IPS-15b (cell line): ENCODE data around the gene SF3A1.

ENCODE experiments used
- H3K27me3 ChIP-seq: one replicate; pipeline ENCODE4 v1.6.1; 2013; ENCODE audit warnings: low read length; ENCODE audit not compliant: control insufficient read depth, insufficient read depth
- H3K36me3 ChIP-seq: one replicate; pipeline ENCODE4 v1.6.1; 2013; ENCODE audit warnings: low read length; ENCODE audit not compliant: control insufficient read depth, insufficient read depth
- H3K4me1 ChIP-seq: one replicate; pipeline ENCODE4 v1.6.1; 2013; ENCODE audit warnings: mild to moderate bottlenecking, low read length; ENCODE audit not compliant: control insufficient read depth, insufficient read depth
- H3K4me3 ChIP-seq: one replicate; pipeline ENCODE4 v1.5.1; 2013; ENCODE audit warnings: low read depth, low read length
- H3K9ac ChIP-seq: one replicate; pipeline ENCODE4 v1.6.1; 2013; ENCODE audit warnings: low read depth, mild to moderate bottlenecking, low read length
- H3K9me3 ChIP-seq: one replicate; pipeline ENCODE4 v1.6.1; 2013; ENCODE audit warnings: mild to moderate bottlenecking, low read length; ENCODE audit not compliant: control insufficient read depth, insufficient read depth

Gene SF3A1

GRCh38 chr22:30382340-30382739 lies 25.6 kb upstream of the SF3A1 start:
- Histone ChIP-seq H3K9ac (no peak overlapping the region), H3K36me3 (peaks cover 20% of the 10 kb centered on the region), H3K27me3 (no peaks in the 10 kb centered on the region), H3K4me1 (peaks cover 5% of the 10 kb centered on the region), H3K4me3 (no peak overlapping the region), H3K9me3 (no peaks in the 10 kb centered on the region)

- H3K27me3 ChIP-seq = no peaks in the 10 kb centered on the region
- peaks cover 28% of the 10 kb centered on the region for H3K36me3 ChIP-seq
- peaks cover 2% of the 10 kb centered on the region for H3K4me1 ChIP-seq
- no peak overlapping the region for H3K4me3 ChIP-seq
- no peaks in the 10 kb centered on the region for H3K9me3 ChIP-seq
- H3K9ac ChIP-seq = no peak overlapping the region
Measured at GRCh38 chr22:30381264-30381663, 24.6 kb upstream of the SF3A1 start.

GRCh38 chr22:30380011-30380410 lies 23.3 kb upstream of the SF3A1 start:
- no peaks in the 10 kb centered on the region for H3K9me3 ChIP-seq
- H3K4me3 ChIP-seq = no peak overlapping the region
- peaks cover 28% of the 10 kb centered on the region for H3K36me3 ChIP-seq
- H3K27me3 ChIP-seq = no peaks in the 10 kb centered on the region
- no peak overlapping the region for H3K9ac ChIP-seq
- no peaks in the 10 kb centered on the region for H3K4me1 ChIP-seq

- no peak overlapping the region for H3K4me3 ChIP-seq
- H3K27me3 ChIP-seq = no peaks in the 10 kb centered on the region
- H3K9me3 ChIP-seq = no peaks in the 10 kb centered on the region
- peaks cover 10% of the 10 kb centered on the region for H3K36me3 ChIP-seq
- no peaks in the 10 kb centered on the region for H3K4me1 ChIP-seq
- H3K9ac ChIP-seq = no peak overlapping the region
Measured at GRCh38 chr22:30375312-30375849, 18.7 kb upstream of the SF3A1 start.

- Histone ChIP-seq H3K9ac (peak overlapping the region; percentile 26), H3K27me3 (no peaks in the 10 kb centered on the region), H3K4me1 (no peaks in the 10 kb centered on the region), H3K36me3 (peaks cover 8% of the 10 kb centered on the region), H3K9me3 (no peaks in the 10 kb centered on the region), H3K4me3 (no peak overlapping the region)
Measured at GRCh38 chr22:30373331-30374325, 16.9 kb upstream of the SF3A1 start.

GRCh38 chr22:30372915-30373314 lies 16.2 kb upstream of the SF3A1 start:
- Histone ChIP-seq H3K4me3 (no peak overlapping the region), H3K36me3 (peaks cover 8% of the 10 kb centered on the region), H3K4me1 (no peaks in the 10 kb centered on the region), H3K9ac (no peak overlapping the region), H3K27me3 (no peaks in the 10 kb centered on the region), H3K9me3 (no peaks in the 10 kb centered on the region)

GRCh38 chr22:30371981-30372380 lies 15.3 kb upstream of the SF3A1 start:
- H3K4me3 ChIP-seq = no peak overlapping the region
- peaks cover 5% of the 10 kb centered on the region for H3K36me3 ChIP-seq
- H3K4me1 ChIP-seq = no peaks in the 10 kb centered on the region
- H3K9me3 ChIP-seq = no peaks in the 10 kb centered on the region
- H3K27me3 ChIP-seq = no peaks in the 10 kb centered on the region
- no peak overlapping the region for H3K9ac ChIP-seq

- Histone ChIP-seq H3K4me3 (no peak overlapping the region), H3K9me3 (no peaks in the 10 kb centered on the region), H3K27me3 (no peaks in the 10 kb centered on the region), H3K4me1 (no peaks in the 10 kb centered on the region), H3K9ac (no peak overlapping the region), H3K36me3 (no peaks in the 10 kb centered on the region)
Measured at GRCh38 chr22:30371321-30371720, 14.6 kb upstream of the SF3A1 start.

GRCh38 chr22:30370641-30371230 lies 14.0 kb upstream of the SF3A1 start:
- Histone ChIP-seq H3K9ac (no peak overlapping the region), H3K4me1 (no peaks in the 10 kb centered on the region), H3K36me3 (peaks cover 5% of the 10 kb centered on the region), H3K4me3 (no peak overlapping the region), H3K9me3 (no peaks in the 10 kb centered on the region), H3K27me3 (no peaks in the 10 kb centered on the region)

- Histone ChIP-seq H3K4me1 (no peaks in the 10 kb centered on the region), H3K36me3 (peaks cover 10% of the 10 kb centered on the region), H3K9ac (no peak overlapping the region), H3K4me3 (no peak overlapping the region), H3K9me3 (no peaks in the 10 kb centered on the region), H3K27me3 (no peaks in the 10 kb centered on the region)
Measured at GRCh38 chr22:30368420-30368819, 11.7 kb upstream of the SF3A1 start.

- H3K9me3 ChIP-seq = no peaks in the 10 kb centered on the region
- no peaks in the 10 kb centered on the region for H3K27me3 ChIP-seq
- peaks cover 10% of the 10 kb centered on the region for H3K36me3 ChIP-seq
- H3K4me1 ChIP-seq = peaks cover 8% of the 10 kb centered on the region
- H3K9ac ChIP-seq = no peak overlapping the region
- H3K4me3 ChIP-seq = no peak overlapping the region
Measured at GRCh38 chr22:30365891-30366290, 9.2 kb upstream of the SF3A1 start.
